Common myeloid progenitor, CD34-positive (primary cell): ENCODE results near the gene BTBD2.
A peak's percentile ranks its signal among the peaks of the same experiment; 100 is the strongest.
"Not testable (repeated sequence)": the region's sequence is repeated elsewhere in the genome, so short reads cannot be mapped to it uniquely, and the experiment has no call there.

Experiments
- CTCF ChIA-PET: fragments of 350-600 bp; sonication (Branson Sonifier 250); formaldehyde crosslinking; loops from one replicate; lab custom pipeline; 2021; ENCODE audit warnings: antibody characterized with exemption; lab: Charles Lee
- POLR2A ChIA-PET: fragments of 350-600 bp; sonication (Branson Sonifier 250); formaldehyde crosslinking; loops from one replicate; lab custom pipeline; 2021; ENCODE audit warnings: antibody characterized with exemption; lab: Charles Lee
- DNase-seq, 3 donors: peaks; one replicate each; pipeline versions ENCODE4 v3.0.0 to v3.0.0-alpha.2; 2013
- H3K27ac ChIP-seq, 2 experiments: 1 replicate in 1 of 2; 2 replicates in 1 of 2; pipeline ENCODE4 v1.7.0; 2013; ENCODE audit warnings: inconsistent platforms in 2 of 2, low read length in 2 of 2, mild to moderate bottlenecking in 2 of 2, low read depth in 1 of 2, moderate library complexity in 1 of 2; ENCODE audit not compliant: severe bottlenecking in 2 of 2, insufficient read depth in 1 of 2, poor library complexity in 1 of 2
- H3K27me3 ChIP-seq, 5 experiments: replicated peaks in 2 of 5; 1 replicate in 3 of 5; 2 replicates in 2 of 5; pipeline versions ENCODE4 v1.6.1 to v1.7.0; 2013; ENCODE audit warnings: low read length in 4 of 5, mild to moderate bottlenecking in 2 of 5, moderate library complexity in 2 of 5, inconsistent platforms in 1 of 5; ENCODE audit not compliant: insufficient read depth in 5 of 5, control insufficient read depth in 4 of 5
- H3K36me3 ChIP-seq, 4 experiments: 1 replicate in 2 of 4; 2 replicates in 2 of 4; pipeline versions ENCODE4 v1.6.1 to v1.7.0; 2013; ENCODE audit warnings: low read length in 3 of 4, control low read depth in 1 of 4, mild to moderate bottlenecking in 1 of 4; ENCODE audit not compliant: control insufficient read depth in 4 of 4, insufficient read depth in 4 of 4
- H3K4me1 ChIP-seq, 4 experiments: 1 replicate in 3 of 4; 2 replicates in 1 of 4; pipeline versions ENCODE4 v1.6.1 to v1.7.1; 2013; ENCODE audit warnings: low read length in 3 of 4, mild to moderate bottlenecking in 3 of 4, control low read depth in 1 of 4, inconsistent platforms in 1 of 4, moderate library complexity in 1 of 4; ENCODE audit not compliant: control insufficient read depth in 4 of 4, insufficient read depth in 4 of 4; ENCODE audit errors: control extremely low read depth in 1 of 4
- H3K4me3 ChIP-seq, 7 experiments: 1 replicate in 4 of 7; 2 replicates in 3 of 7; pipeline versions ENCODE4 v1.5.1 to v1.7.0; 2013; ENCODE audit warnings: mild to moderate bottlenecking in 7 of 7, low read length in 6 of 7, moderate library complexity in 6 of 7, inconsistent platforms in 2 of 7, low read depth in 2 of 7, control low read depth in 1 of 7; ENCODE audit not compliant: insufficient read depth in 4 of 7, control insufficient read depth in 1 of 7; ENCODE audit errors: extremely low read depth in 1 of 7
- H3K9me3 ChIP-seq, 5 experiments: 1 replicate in 4 of 5; 2 replicates in 1 of 5; pipeline versions ENCODE4 v1.6.1 to v1.7.1; 2013; ENCODE audit warnings: low read length in 4 of 5, mild to moderate bottlenecking in 2 of 5, inconsistent platforms in 1 of 5, low read depth in 1 of 5, moderate library complexity in 1 of 5; ENCODE audit not compliant: control insufficient read depth in 4 of 5, insufficient read depth in 2 of 5; ENCODE audit errors: control extremely low read depth in 1 of 5
- WGBS: methylation state at CpG from one replicate; pipeline ENCODE4 v1.1.5; 2013; ENCODE audit not compliant: insufficient coverage; 5-methylcytosine and 5-hydroxymethylcytosine counted together

The BTBD2 gene

DNA sequence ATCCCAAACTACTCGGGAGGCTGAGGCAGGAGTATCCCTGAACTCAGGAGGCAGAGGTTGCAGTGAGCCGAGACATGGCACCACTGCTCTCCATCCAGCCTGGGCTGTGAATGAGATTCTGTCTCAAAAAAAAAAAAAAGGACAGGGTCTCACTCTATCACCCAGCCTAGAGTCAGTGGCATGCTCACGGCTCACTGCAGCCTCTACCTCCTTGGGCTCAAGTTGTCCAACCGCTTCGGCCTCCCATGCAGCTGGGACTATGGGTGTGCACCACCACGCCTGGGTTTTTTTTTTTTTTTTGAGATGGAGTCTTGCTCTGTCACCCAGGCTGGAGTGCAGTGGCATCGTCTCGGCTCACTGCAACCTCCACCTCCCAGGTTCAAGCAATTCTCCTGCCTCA, 20.9 kb upstream of the BTBD2 start:
- no peak for DNase-seq
- Histone ChIP-seq H3K4me1 (peaks cover 5 to 47% (median 32%) of the 10 kb centered on the region in 4 experiments), H3K36me3 (peaks cover 2 to 35% (median 23%) of the 10 kb centered on the region in 4 experiments), H3K27ac (no peak overlapping the region), H3K4me3 (no peak overlapping the region), H3K9me3 (peaks cover 0 to 7% (median 0%) of the 10 kb centered on the region in 5 experiments), H3K27me3 (no peaks in the 10 kb centered on the region)
- ChIA-PET POLR2A (interaction anchor here (0.5 kb wide), 1 partner anchor 135 kb away, joined by 6 read pairs; no protein-coding TSS in a partner anchor), CTCF (interaction anchor here (0.7 kb wide), 1 partner anchor 36 kb away, joined by 3 read pairs; no protein-coding TSS in a partner anchor)
- 100% methylated on average over 3 of the region's 8 CpGs for WGBS

DNA sequence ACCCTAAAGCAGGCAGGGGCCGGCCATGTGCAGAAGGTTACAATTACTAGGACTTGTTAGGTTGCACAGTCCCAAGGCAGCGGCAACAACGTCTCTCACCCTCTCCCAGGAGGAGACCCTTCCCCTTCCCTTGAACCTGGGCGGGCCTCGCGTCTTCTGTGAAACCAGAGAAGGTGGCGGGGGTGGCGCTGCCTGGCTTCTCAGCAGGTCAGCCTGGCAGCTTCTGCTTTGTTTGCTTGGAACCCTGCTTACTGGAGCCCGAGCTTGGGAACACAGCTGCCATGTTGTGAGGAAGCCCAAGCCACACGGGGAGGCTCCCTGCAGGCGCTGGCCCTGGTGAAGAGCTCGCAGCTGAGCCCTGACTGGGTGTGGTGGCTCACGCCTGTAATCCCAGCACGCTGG, 20.1 kb upstream of the BTBD2 start:
- Histone ChIP-seq H3K36me3 (peaks cover 1 to 26% (median 19%) of the 10 kb centered on the region in 4 experiments), H3K27ac (no peak overlapping the region), H3K4me1 (peaks cover 5 to 40% (median 28%) of the 10 kb centered on the region in 4 experiments), H3K27me3 (no peaks in the 10 kb centered on the region), H3K9me3 (peaks cover 0 to 7% (median 0%) of the 10 kb centered on the region in 5 experiments), H3K4me3 (no peak overlapping the region)
- DNase-seq, result no peak
- WGBS, result 88% methylated on average over 12 of the region's 14 CpGs
- POLR2A ChIA-PET, result interaction anchor here (0.6 to 1.2 kb wide), 2 partner anchors 8 to 16 kb away, joined by 4 to 5 read pairs; no protein-coding TSS in a partner anchor
- CTCF ChIA-PET, result interaction anchor here (1.2 to 1.4 kb wide), 2 partner anchors 10 to 33 kb away, joined by 3 to 4 read pairs; no protein-coding TSS in a partner anchor

DNA sequence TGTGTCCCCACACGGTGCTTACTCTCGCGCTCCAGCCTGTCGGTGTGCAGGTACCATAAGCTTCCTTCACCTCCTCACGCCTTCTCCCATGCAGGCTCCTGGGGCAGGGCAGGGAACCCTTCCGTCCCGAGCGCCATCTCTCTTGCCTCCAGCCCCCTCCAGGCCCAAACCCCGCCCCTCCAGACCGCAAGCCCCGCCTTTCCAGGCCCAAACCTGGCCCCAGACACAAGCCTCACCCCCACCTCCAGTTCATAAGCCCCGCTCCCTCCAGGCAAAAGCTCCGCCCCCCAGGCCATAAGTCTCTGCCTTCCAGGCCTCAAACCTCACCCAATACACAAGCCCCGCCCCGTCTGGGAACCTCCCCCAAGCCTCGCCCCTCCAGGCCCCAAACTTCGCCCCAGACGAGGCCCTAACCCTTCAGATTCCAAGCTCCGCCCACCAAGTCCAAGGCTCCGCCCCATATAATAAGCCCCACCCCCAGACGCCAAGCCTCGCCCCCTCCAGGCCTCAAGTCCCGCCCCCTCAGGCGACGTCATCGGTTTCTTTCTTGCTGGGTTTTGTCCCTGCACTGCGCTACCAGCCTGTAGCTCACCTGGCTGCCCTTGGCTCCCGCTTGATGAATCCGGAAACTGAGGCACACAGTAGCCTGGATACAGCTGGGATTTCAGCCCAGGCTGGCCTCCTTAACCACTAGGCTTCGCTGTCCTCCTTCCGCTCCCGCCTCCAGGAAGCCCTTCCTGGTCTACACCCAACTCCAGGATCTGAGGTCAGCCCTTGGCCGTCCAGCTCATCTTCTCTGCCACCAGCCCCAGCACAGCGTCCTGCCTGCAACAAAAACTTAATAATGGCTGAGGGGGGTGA, 19.4 kb upstream of the BTBD2 start:
- POLR2A ChIA-PET, result interaction anchor here (0.6 to 1.2 kb wide), 2 partner anchors 9 to 16 kb away, joined by 4 to 5 read pairs; no protein-coding TSS in a partner anchor
- Histone ChIP-seq H3K36me3 (peaks cover 0 to 20% (median 13%) of the 10 kb centered on the region in 4 experiments), H3K27me3 (no peaks in the 10 kb centered on the region), H3K4me3 (peak overlapping the region in 2 of 7 experiments; percentile 19 to 52), H3K4me1 (peaks cover 5 to 37% (median 28%) of the 10 kb centered on the region in 4 experiments), H3K27ac (no peak overlapping the region), H3K9me3 (peaks cover 0 to 7% (median 0%) of the 10 kb centered on the region in 5 experiments)
- CTCF ChIA-PET, result interaction anchor here (0.5 to 1.4 kb wide), 4 partner anchors 9 to 138 kb away, joined by 3 to 4 read pairs (median 4); no protein-coding TSS in a partner anchor
- DNase-seq, result peak; percentile 77 to 90 (median 88)
- WGBS, result 43% methylated on average over 28 of the region's 34 CpGs

DNA sequence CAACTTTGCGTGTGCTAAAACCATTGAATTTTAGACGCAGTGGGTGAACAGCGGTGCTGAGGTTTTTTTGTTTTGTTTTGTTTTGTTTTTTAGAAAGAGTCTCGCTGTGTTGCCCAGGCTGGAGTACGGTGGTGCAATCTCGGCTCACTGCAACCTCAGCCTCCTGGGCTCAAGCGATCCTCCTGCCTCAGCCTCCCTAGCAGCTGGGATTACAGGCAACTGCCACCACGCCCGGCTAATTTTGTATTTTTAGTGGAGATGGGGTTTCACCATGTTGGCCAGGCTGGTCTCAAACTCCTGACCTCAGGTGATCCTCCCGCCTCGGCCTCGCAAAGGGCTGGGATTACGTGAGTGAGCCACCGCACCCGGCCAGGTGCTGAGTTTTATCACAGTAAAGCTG, 18.7 kb upstream of the BTBD2 start:
- CTCF ChIA-PET, result interaction anchor here (1.2 to 1.4 kb wide), 2 partner anchors 8 to 46 kb away, joined by 3 read pairs; no protein-coding TSS in a partner anchor
- Histone ChIP-seq H3K4me1 (peaks cover 5 to 37% (median 28%) of the 10 kb centered on the region in 4 experiments), H3K4me3 (peak overlapping the region in 2 of 7 experiments; percentile 19 to 52), H3K36me3 (peaks cover 0 to 13% (median 8%) of the 10 kb centered on the region in 4 experiments)
- 93% methylated on average over 11 of the region's 15 CpGs for WGBS
- H3K27me3 ChIP-seq, H3K27ac ChIP-seq, H3K9me3 ChIP-seq, DNase-seq: not testable (repeated sequence)
- POLR2A ChIA-PET, result interaction anchor here (1.2 kb wide), 1 partner anchor 9 kb away, joined by 4 read pairs; no protein-coding TSS in a partner anchor

DNA sequence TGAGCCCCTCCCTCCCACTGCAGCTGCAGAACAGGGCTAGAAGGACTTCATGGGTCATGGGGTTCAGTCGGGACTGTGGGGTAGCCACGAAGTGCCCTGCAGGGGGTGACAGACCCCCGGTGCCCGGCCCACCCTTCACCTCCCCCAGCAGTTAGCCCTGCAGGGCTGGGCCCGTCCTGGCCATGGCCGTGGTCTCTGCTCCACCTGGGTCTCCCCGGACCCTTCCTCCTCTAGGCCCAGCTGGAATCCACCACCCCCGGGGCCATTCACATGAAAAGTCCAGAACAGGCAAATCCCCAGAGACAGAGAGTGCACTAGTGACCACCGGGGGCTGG, 18.3 kb upstream of the BTBD2 start:
- Histone ChIP-seq H3K4me3 (no peak overlapping the region), H3K4me1 (peaks cover 5 to 37% (median 29%) of the 10 kb centered on the region in 4 experiments), H3K27ac (no peak overlapping the region), H3K36me3 (peaks cover 0 to 8% (median 6%) of the 10 kb centered on the region in 4 experiments), H3K9me3 (peaks cover 0 to 7% (median 0%) of the 10 kb centered on the region in 5 experiments), H3K27me3 (no peaks in the 10 kb centered on the region)
- CTCF ChIA-PET, result interaction anchor here (1.2 to 1.3 kb wide), 2 partner anchors 15 to 47 kb away, joined by 3 to 5 read pairs; no protein-coding TSS in a partner anchor
- WGBS, result 68% methylated on average over 6 of the region's 9 CpGs
- no peak for DNase-seq
- POLR2A ChIA-PET, result interaction anchor here (0.8 kb wide), 1 partner anchor 18 kb away, joined by 4 read pairs; the partner anchor contains the start of gene MKNK2

DNA sequence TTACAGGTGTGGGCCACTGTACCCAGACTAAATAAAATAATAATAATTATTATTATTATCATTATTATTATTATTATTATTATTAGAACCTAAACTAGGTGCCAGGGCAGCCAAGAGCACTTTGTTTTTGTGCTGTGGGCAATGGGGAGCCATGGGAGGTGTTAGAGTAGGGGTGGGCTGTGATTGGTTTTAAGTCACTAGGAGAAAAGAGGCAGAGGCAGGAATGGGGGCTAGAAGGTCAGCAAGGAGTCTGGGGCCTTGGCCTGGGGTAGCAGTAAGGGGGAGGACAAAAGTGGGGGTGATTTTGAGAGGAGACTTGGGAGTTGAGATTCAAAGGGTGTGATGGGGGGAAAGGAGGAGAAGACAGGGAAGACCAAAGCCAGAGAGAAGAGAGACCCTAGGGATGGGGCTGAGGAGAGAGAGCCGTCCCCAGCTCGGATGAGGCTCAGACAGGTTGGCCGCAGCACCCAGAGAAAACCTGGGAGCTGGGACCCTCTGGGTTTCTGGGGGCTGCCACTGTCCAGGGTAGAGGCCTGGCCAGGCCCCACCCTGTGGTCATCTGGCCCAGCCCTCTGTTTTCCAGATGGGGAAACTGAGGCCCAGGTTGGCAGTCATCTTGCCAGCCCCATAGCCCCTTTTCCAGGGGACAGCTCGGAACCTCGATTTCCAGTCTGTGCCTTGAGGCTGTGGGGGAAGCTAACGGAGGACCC, 17.8 kb upstream of the BTBD2 start:
- H3K27ac ChIP-seq, result no peak overlapping the region
- CTCF ChIA-PET, result interaction anchor here (1.1 to 1.8 kb wide), 3 partner anchors 8 to 14 kb away, joined by 3 to 9 read pairs (median 5); no protein-coding TSS in a partner anchor

More for the DNA sequence above, 17.8 kb upstream of the BTBD2 start:
- Histone ChIP-seq H3K27me3 (no peaks in the 10 kb centered on the region), H3K4me1 (peaks cover 5 to 37% (median 31%) of the 10 kb centered on the region in 4 experiments), H3K9me3 (peaks cover 0 to 7% (median 0%) of the 10 kb centered on the region in 5 experiments), H3K4me3 (peak overlapping the region in 2 of 7 experiments; percentile 36 to 73), H3K36me3 (peaks cover 0 to 3% (median 2%) of the 10 kb centered on the region in 4 experiments)
- POLR2A ChIA-PET, result interaction anchor here (0.8 to 1.4 kb wide), 4 partner anchors 9 to 18 kb away, joined by 3 to 4 read pairs (median 4); partner anchors contain the start of gene MKNK2
- WGBS, result 91% methylated on average over 6 of the region's 6 CpGs
- no peak for DNase-seq
